SJSA1 (cell line): ENCODE data around the gene GALNTL6. TPM values are rescaled to one million over a fixed set of nuclear protein-coding genes. Genes with fewer than 3 reads are reported as not detected.
A peak's percentile ranks its signal among the peaks of the same experiment; 100 is the strongest.

Source experiments
- DNase-seq, 2 experiments: peaks; one replicate each; pipeline ENCODE4 v3.0.0-alpha.2; 2015 to 2020; ENCODE audit warnings: low spot score in 2 of 2, low read depth in 1 of 2
- H3K27ac ChIP-seq: fragments of 250-450 bp; sonication (Bioruptor Pico); 2 replicates; pipeline ENCODE4 v1.5.1; 2020; ENCODE audit warnings: mild to moderate bottlenecking, moderate library complexity
- H3K27me3 ChIP-seq: fragments of 250-450 bp; sonication (Bioruptor Pico); replicated peaks from 2 replicates; pipeline ENCODE4 v1.5.1; 2020; ENCODE audit warnings: mild to moderate bottlenecking, moderate library complexity
- H3K36me3 ChIP-seq: fragments of 250-450 bp; sonication (Bioruptor Pico); 2 replicates; pipeline ENCODE4 v1.5.1; 2020; ENCODE audit warnings: mild to moderate bottlenecking
- H3K4me1 ChIP-seq: fragments of 250-450 bp; sonication (Bioruptor Pico); replicated peaks from 2 replicates; pipeline ENCODE4 v1.6.1; 2021; ENCODE audit warnings: mild to moderate bottlenecking
- H3K4me3 ChIP-seq: fragments of 250-450 bp; sonication (Bioruptor Pico); 2 replicates; pipeline ENCODE4 v1.5.1; 2020; ENCODE audit warnings: mild to moderate bottlenecking
- H3K9me3 ChIP-seq: fragments of 250-450 bp; sonication (Bioruptor Pico); replicated peaks from 2 replicates; pipeline ENCODE4 v1.5.1; 2020; ENCODE audit warnings: mild to moderate bottlenecking
- total RNA-seq: library from RNA; depleted of rRNA; stranded (reverse); fragments of >200 nt; shearing (Covaris generic); gene quantifications from 2 replicates; pipeline ENCODE4 v1.2.3, GENCODE V29; 2014

Gene GALNTL6
- total RNA-seq, 1 experiment from 2014 or later, result 0.08 TPM

DNA sequence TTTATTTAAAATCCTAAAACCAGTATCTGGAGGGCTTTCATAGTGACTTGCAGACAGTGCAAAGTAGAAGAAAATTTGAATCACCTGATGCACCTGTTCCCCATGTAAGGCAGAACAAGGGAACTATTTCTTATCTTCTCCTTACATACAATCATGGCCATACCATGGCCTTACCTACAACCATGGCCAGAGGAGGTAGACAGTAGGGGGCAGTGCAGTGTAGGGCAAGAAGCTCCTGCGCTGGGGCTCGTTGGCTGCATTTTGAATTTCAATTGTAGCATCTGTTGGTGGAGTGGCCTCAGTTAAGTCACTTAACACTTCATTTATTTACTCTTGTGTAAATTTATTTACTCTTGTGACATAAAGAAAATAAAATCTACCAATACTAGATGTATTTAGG lies 33.0 kb downstream of the GALNTL6 start:
- no peaks in the 10 kb centered on the region for H3K27me3 ChIP-seq
- H3K4me1 ChIP-seq, result no peaks in the 10 kb centered on the region
- H3K4me3 ChIP-seq, result no peak overlapping the region
- no peaks in the 10 kb centered on the region for H3K9me3 ChIP-seq
- H3K27ac ChIP-seq, result no peak overlapping the region
- DNase-seq, result peak; percentile 26 to 53
- H3K36me3 ChIP-seq, result no peaks in the 10 kb centered on the region

DNA sequence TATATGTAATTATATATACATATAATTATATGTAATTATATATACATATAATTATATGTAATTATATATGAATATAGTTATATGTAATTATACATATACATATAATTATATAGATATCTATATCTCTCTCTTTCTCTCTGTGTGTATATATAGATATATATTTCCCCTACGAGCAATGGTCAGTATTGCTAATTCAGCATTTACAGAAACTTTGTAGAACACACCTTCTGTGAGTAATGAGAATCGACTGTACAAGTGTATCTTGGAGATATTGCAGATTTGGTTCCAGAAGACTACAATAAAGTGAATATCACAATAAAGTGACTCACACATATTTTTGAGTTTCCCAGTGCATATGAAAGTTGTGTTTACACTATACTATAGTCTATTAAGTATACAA lies 33.7 kb downstream of the GALNTL6 start:
- Histone ChIP-seq H3K4me1 (no peaks in the 10 kb centered on the region), H3K36me3 (no peaks in the 10 kb centered on the region), H3K4me3 (no peak overlapping the region), H3K27me3 (no peaks in the 10 kb centered on the region), H3K9me3 (no peaks in the 10 kb centered on the region), H3K27ac (no peak overlapping the region)
- DNase-seq, result no peak

DNA sequence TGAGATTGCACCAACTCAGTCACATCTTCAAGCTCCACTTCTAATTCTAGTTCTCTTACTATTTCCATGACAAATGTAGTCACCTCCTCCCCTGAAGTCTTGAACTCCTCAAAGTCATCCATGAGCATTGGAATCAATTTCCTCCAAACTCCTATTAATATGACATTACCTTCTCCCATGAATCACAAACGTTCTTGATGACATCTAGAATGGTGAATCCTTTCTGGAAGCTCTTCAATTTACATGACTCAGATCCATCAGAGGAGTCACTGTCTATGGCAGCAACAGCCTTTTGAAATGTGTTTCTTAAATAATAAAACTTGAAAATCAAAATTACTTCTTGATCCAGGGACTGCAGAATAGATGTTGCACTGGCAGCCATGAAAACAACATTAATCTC lies 34.5 kb downstream of the GALNTL6 start:
- Histone ChIP-seq H3K27ac (no peak overlapping the region), H3K36me3 (no peaks in the 10 kb centered on the region), H3K27me3 (no peaks in the 10 kb centered on the region), H3K9me3 (no peaks in the 10 kb centered on the region), H3K4me3 (no peak overlapping the region), H3K4me1 (no peaks in the 10 kb centered on the region)
- no peak for DNase-seq

DNA sequence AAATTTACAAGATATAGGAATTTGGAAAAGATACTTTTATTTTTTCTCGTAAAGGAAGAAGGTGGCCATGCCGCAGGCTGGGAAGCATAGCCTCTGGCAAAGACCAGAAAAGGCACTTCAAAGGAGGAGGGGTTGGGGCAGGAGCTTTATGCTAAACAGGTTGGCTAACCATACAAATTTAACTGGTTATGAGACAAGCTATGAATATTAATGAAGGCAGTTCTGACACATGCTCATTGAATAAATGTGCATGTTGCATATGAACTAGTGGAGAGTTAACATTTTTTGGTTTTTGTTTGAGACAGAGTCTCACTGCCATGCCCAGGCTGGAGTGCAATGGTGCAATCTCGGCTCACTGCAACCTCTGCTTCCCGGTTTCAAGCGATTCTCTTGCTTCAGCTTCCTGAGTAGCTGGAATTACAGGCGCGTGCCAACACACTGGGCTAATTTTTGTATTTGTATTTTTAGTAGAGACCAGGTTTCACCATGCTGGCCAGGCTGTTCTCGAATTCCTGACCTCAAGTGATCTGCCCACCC lies 36.5 kb downstream of the GALNTL6 start:
- no peaks in the 10 kb centered on the region for H3K4me1 ChIP-seq
- no peaks in the 10 kb centered on the region for H3K27me3 ChIP-seq
- DNase-seq, result no peak
- no peaks in the 10 kb centered on the region for H3K9me3 ChIP-seq
- no peak overlapping the region for H3K27ac ChIP-seq
- no peak overlapping the region for H3K4me3 ChIP-seq
- no peaks in the 10 kb centered on the region for H3K36me3 ChIP-seq

DNA sequence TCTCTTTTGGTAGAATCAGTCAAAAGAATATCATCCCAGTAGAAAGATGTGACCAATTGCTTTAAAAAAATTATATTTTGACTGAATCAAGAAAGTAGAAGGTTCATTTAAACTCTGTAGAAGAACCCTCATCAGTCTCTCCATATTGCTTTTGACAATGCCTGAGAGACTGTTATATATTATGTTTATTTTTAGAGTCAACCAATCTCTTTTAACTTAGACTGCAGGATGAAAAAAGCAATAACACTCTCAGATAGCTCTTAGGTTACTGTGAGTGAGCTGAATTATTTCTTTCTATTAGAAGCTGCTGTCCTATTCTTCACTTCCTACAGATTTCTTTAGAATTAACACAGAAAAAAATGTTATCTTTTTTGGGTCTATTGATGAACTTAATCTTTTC lies 38.1 kb downstream of the GALNTL6 start:
- no peaks in the 10 kb centered on the region for H3K9me3 ChIP-seq
- no peaks in the 10 kb centered on the region for H3K4me1 ChIP-seq
- H3K4me3 ChIP-seq, result no peak overlapping the region
- H3K27ac ChIP-seq, result no peak overlapping the region
- no peaks in the 10 kb centered on the region for H3K27me3 ChIP-seq
- H3K36me3 ChIP-seq, result no peaks in the 10 kb centered on the region
- no peak for DNase-seq

DNA sequence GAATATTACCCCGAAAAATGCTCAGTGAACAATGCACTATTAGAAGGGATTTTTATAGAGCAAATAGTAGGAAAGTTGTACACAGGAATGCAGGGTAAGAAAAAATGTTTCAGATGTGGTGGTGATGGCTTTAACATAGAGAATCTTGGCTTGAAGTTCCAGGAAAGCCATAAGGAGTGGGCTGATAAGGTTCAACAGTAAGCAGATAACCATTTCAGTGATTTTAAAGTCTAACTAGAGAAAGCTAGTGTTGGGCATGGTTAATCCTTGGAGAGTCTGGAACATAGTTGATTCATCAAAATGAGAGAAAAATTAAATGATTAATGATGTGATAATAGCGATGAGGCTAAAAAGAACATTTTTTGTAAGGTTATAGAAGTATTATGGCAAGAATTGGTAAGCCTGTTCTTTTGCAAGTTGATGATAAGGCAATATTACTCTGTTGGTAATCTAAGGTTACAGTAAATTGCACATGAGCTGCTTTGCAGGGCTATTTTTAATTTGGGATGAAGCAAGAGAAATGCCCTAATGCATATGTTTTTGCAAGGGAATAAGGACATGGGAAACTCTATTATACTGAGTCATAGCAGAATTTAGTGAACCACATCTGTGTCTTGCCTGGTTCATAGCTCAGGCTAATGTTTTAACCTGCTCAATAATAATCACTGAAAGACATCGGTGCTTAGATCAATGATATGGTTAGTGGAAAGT lies 44.3 kb downstream of the GALNTL6 start:
- no peaks in the 10 kb centered on the region; the same call in 1 of the 2 replicates for H3K9me3 ChIP-seq
- no peak overlapping the region for H3K4me3 ChIP-seq
- H3K36me3 ChIP-seq, result no peaks in the 10 kb centered on the region
- H3K27ac ChIP-seq, result no peak overlapping the region
- H3K4me1 ChIP-seq, result no peaks in the 10 kb centered on the region
- DNase-seq, result no peak
- no peaks in the 10 kb centered on the region for H3K27me3 ChIP-seq

DNA sequence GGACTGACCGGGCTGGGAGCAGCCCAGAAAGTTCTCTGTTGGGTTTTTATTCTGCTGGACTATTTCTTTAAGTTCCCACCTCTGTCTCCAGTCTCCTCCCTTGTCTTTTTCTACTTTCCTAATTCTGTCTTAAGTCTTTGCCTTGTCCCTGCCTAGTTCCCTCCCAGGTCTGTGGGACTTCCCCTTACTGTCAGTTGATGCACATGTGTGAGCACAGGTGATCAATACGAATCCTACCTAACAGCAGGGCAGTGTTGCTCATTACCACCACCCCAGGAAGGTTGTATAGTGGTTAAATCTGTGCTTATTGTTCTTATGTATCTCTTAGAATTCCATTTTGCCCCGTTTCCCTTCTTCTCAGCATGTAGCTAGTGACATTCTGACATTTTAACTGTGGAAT lies 62.1 kb downstream of the GALNTL6 start:
- no peak overlapping the region for H3K4me3 ChIP-seq
- H3K4me1 ChIP-seq, result peaks cover 7% of the 10 kb centered on the region
- no peaks in the 10 kb centered on the region for H3K36me3 ChIP-seq
- H3K27me3 ChIP-seq, result no peaks in the 10 kb centered on the region
- H3K27ac ChIP-seq, result no peak overlapping the region
- DNase-seq, result no peak
- H3K9me3 ChIP-seq, result no peaks in the 10 kb centered on the region

DNA sequence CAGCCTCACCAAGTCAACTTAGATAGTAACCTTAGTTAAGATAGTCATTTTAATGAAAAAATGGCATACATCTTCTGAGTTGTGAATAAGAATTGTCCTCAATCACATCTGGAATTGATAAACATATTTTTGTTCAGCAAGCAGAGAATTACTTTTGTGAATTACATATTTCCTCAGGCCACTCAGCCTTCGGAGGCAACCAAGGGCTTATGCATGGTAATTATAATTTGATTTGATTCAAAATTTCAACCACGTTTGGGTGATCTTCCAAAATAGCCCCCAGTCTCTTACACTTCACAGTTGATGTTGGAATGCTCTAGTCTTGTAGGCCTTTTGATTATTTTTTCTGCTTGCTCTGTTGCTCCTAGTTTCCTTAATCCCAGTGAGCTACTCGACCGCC lies 63.4 kb downstream of the GALNTL6 start:
- H3K36me3 ChIP-seq, result no peaks in the 10 kb centered on the region

DNA sequence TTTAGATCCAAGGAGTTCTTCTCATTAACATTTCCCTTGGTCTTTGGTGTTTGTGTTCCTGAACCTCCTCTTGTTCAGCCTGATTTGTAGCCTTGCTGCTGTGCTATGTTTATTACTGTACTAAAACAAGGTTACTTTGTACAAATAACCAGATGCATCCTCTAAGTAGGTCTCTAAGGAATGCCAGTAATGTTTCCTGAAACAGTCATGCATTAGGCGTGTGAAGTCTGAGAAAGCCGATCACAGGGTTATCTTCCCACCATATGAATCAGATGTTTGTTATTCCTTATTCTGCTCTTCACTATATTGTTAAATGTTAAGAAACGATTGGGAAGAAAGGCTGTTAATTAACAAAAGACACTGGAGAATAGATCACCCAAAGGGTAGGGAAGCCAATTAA lies 66.9 kb downstream of the GALNTL6 start:
- no peak overlapping the region for H3K4me3 ChIP-seq
- peak; percentile 43 to 81 for DNase-seq
- H3K36me3 ChIP-seq, result no peaks in the 10 kb centered on the region
- no peaks in the 10 kb centered on the region for H3K27me3 ChIP-seq
- H3K9me3 ChIP-seq, result no peaks in the 10 kb centered on the region
- peak overlapping the region; percentile 94 for H3K27ac ChIP-seq
- H3K4me1 ChIP-seq, result peaks cover 19% of the 10 kb centered on the region

More for the DNA sequence above, 63.4 kb downstream of the GALNTL6 start:
- Histone ChIP-seq H3K27me3 (no peaks in the 10 kb centered on the region), H3K9me3 (no peaks in the 10 kb centered on the region), H3K4me1 (peaks cover 18% of the 10 kb centered on the region), H3K27ac (no peak overlapping the region), H3K4me3 (no peak overlapping the region)
- DNase-seq, result no peak

DNA sequence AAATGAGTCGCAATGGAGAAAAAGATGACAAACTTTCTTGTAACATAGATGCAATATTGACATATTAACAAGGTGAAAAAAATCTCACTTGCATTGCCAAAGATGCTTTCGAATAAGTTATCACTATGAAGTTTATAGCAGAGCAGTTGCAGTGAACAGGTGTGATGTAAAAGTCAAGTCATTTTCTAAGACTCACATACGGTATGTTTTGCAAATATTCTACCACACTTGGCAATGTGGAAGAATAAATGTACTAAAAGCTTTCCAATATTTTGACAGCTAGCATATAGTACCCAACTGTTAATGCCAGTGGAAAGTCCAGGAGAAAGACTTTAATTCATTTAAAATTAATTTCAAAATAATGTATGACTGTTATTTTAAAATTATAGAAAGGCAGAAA lies 76.5 kb downstream of the GALNTL6 start:
- Histone ChIP-seq H3K9me3 (no peaks in the 10 kb centered on the region), H3K36me3 (no peaks in the 10 kb centered on the region), H3K4me3 (no peak overlapping the region), H3K27ac (no peak overlapping the region), H3K4me1 (no peaks in the 10 kb centered on the region), H3K27me3 (no peaks in the 10 kb centered on the region)
- DNase-seq, result no peak

DNA sequence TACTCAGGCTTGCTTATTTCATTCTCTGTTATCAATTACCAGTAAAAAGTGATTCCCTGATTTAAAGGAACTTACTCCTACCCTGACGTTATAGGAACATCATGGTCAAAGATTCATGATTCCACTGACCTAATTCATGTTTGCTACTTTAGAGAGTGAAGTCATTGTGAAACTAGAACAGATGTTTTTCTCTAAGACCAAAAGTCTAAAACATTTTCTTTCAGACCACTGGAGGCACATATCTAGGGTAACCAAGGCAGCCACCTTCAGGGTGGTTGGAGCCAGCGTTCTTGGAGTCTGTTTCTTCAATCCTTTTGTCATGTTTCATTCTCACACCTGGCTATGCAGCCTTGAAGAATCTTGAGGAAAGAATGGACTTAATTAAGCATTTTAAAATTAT lies 77.8 kb downstream of the GALNTL6 start:
- Histone ChIP-seq H3K36me3 (no peaks in the 10 kb centered on the region), H3K9me3 (no peaks in the 10 kb centered on the region), H3K27me3 (no peaks in the 10 kb centered on the region), H3K4me1 (no peaks in the 10 kb centered on the region), H3K27ac (no peak overlapping the region), H3K4me3 (no peak overlapping the region)
- DNase-seq, result no peak

DNA sequence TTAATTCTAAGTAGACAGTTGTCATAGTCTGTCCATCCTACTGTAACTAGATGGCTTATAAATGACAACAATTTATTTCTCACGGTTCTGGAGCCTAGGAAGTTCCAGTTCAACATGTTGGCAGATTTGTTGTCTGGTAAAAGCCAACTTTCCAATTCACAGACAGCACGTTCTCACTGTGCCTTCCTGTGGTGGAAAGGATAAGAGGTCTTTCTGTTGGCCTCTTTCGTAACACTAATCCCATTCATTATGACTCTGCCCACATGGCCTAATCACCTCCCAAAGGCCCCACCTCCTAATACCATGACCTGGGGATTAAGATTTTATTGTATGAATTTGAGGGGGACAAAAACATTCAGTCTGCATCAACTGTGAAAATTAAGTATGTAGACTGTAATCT lies 83.2 kb downstream of the GALNTL6 start:
- no peak for DNase-seq
- Histone ChIP-seq H3K27me3 (no peaks in the 10 kb centered on the region), H3K27ac (no peak overlapping the region), H3K9me3 (no peaks in the 10 kb centered on the region), H3K36me3 (no peaks in the 10 kb centered on the region), H3K4me1 (no peaks in the 10 kb centered on the region), H3K4me3 (no peak overlapping the region)

DNA sequence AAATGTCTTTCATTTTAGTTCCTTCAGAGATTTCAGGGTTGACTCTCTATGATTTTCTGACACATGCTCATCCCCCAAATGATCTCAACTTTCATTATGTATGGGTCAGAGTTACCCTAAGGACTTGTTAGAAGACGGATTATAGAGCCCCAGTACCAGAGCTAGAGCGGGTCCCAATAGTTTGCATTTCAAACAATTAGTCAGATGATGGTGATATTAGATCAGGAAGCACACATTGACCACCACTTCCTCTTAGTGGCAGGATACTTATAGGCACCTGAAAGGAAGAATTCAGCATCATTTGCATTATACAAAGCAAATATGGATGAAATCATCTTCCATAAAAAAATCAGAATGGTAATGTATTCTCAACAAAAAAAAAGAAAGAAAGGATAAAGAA lies 106.1 kb downstream of the GALNTL6 start:
- no peaks in the 10 kb centered on the region for H3K9me3 ChIP-seq
- no peaks in the 10 kb centered on the region for H3K27me3 ChIP-seq
- H3K4me1 ChIP-seq, result no peaks in the 10 kb centered on the region
- no peak for DNase-seq
- no peak overlapping the region for H3K4me3 ChIP-seq
- no peak overlapping the region for H3K27ac ChIP-seq
- H3K36me3 ChIP-seq, result no peaks in the 10 kb centered on the region

DNA sequence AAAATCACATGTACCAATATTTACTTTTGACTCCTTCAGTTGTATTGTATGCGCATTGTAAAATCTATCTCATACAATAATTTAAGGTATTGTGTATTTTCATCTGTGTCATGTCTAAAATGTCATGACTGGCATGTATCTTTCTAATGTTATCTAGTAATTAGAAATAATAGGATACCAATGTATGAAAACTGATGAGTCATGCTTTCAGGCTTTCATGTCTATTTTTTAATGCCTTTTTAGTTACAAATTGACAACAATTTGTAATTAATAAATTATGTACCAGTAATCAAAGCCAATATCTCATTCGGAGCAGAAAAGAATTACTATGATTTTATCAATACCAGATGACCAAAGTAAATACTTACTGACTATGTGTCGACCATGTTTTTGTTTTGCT lies 107.7 kb downstream of the GALNTL6 start:
- Histone ChIP-seq H3K27ac (no peak overlapping the region), H3K4me3 (no peak overlapping the region)
- no peak for DNase-seq

More for the DNA sequence above, 107.7 kb downstream of the GALNTL6 start:
- H3K9me3 ChIP-seq, result no peaks in the 10 kb centered on the region
- no peaks in the 10 kb centered on the region for H3K27me3 ChIP-seq
- H3K4me1 ChIP-seq, result no peaks in the 10 kb centered on the region
- no peaks in the 10 kb centered on the region for H3K36me3 ChIP-seq
